HG03045 (cell line): ENCODE data around the gene FRYL.

Experiments used
- ATAC-seq: cut with Tn5 transposase; IDR thresholded peaks from one replicate; pipeline ENCODE4 v1.9.1; 2021; ENCODE audit warnings: mild to moderate bottlenecking, moderate library complexity; ENCODE audit not compliant: unreplicated experiment

The FRYL gene

DNA sequence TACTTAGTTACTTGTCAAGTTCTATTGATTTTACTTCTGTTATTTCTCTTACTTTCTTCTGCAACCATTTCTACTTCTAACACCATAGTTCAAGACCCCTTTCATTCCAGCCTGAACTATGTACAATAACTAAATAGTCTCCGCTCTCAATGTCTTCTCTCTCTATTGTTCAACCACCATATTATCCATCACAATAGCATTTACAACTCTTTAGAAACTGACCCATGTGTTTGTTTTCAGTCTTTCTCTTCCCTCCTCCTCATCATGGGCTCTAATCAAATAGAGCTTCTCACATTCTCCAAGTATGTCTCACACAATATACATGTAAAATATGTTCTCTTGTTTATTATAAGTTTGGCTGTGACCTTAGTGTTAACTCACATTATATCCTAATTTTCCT is 146.4 kb downstream of the FRYL start:
- no peak for ATAC-seq

DNA sequence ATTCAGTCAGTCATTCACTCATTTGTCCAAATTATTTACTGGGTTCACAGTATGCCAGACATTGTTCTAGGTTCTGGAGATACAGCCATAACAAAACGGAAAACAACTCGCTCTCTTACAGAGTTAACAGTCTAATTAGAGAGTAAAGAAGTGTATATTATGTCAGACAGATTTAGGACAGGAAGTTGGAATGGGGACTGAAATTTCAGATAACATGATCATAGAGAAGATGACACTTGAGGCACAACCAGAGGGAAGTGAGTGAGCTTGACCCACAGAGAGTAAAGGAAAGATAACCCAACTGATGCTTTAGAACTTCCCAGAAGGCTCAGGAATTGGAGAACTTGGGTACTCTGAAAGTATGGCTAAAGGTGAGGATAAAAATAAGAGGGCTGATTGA is 150.6 kb downstream of the FRYL start:
- no peak for ATAC-seq

DNA sequence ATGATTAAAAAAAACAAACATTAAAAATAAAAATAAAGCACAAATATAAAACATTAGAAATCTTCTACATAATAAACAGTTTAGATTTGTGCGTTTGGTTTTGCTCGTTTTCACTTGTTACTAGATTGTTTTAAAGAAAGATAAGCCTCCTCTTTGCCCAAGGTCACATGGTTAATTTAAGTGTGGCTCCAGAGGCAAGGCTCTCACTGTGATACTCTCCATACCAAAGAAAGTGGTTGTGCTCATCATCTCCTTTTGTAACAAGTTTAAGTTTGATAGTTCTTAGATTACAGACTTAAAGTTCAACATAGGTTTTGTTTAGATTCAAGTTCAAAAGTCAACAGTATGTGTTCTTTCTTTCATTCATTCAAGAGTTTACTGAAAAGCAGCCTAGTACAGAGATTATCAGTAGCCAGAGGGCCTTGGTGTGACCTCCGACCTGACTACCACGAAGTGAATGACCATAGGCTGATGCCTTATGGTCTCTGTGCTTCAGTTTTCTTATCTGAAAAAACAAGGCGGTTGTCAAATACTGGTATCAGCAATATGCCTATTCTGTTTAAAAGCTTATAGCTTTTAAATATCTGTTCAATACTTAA is 156.8 kb downstream of the FRYL start:
- ATAC-seq, result no peak

DNA sequence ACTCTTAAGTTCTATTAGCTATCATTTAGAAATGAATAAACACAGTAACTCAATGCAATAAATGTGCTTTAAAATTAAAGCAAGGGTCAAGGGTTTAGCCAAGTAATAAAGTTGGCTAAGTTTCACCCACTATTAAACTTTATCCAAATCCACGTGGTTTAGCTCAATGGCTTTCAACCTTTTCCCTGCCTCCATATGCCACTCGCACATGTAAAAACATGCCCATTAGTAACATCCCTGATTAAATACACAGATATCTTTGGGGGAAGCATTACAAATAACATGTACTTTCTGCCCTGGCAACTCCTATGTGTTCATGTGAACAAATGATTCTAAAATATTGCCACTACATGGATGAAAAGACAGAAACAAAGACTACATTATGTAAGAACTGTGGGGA is 159.2 kb downstream of the FRYL start:
- no peak for ATAC-seq

DNA sequence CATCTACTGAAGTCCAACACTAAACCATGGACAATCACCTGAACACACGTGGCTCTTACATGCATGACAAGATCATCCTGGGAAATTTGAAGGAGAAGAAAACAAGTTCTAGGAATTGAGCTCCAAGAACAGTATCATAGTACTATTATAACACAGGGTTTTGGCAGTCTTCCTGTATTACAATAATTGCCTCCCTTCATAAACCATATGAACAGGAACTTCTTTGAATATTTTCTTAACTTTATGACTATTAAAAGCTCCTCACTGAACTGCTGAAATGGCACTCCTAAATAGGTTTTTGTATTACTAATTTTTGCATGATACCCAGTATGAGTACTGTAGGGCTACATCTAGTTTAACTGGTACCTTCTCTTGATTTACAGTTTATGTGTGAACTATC is 160.0 kb downstream of the FRYL start:
- no peak for ATAC-seq

DNA sequence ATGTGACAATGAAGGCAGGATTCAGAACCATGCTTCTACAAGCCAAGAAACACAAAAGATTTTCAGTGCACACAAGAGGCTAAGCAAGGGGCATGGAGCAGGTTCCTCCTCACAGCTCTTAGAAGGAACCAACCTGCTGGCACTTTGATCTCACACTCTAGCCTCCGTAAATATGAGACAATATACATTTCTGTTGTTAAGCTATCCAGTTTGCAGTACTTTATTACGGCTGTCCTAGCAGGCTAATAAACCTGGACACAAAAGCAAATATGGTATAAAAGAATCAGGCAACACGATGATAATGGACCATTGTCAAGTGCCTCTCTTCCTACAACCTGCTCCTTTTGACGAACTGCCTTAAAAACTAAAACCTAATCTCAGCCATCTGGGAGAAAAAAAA is 175.6 kb downstream of the FRYL start:
- ATAC-seq, result no peak

DNA sequence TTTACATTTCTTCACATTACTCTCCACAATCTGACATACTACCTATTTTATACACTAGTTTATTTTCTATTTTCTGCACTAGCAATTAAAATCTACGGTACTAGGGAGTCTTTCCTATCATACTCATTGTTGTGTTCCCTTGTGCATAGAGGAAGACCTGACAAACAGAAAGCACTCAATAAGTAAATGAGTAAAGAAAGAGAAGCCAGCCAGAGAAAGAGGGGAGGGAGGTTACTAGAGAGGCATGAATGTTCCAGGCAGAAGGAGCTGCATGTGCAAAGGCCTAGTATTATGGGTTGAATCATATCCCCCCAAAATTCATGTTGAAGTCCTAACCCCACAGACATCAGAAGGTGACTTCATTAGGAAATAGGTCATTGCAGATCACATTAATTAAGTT is 176.0 kb downstream of the FRYL start:
- ATAC-seq, result no peak

DNA sequence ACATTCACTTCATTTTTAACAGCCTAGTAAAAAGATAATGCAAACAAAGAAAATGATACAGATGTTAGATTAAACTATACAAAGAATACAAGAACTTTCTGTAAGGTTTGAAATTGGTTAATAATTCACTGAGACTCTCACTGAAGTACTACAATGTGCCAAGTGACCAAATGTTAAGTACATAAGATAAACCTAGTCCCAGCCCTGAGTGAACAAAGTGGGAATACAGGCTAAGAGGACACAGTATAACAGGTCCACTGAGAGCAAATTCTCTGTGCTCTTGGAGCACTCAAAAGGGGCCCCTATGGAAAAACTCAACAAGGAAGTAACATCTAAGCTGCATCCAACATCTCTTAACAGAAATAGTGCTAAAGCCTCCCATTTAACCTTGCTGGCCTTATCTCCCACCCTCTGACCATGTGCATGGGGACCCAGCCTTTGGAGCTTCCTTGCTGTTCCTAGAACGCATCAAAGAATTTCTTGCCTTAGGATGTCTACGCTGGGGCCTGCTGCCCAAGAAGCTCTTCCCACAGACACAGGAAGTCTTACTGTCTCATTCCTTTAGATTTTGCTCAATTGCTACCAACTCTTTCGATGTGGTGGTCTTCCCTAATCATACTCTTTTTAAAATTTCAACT is 176.6 kb downstream of the FRYL start:
- no peak for ATAC-seq

DNA sequence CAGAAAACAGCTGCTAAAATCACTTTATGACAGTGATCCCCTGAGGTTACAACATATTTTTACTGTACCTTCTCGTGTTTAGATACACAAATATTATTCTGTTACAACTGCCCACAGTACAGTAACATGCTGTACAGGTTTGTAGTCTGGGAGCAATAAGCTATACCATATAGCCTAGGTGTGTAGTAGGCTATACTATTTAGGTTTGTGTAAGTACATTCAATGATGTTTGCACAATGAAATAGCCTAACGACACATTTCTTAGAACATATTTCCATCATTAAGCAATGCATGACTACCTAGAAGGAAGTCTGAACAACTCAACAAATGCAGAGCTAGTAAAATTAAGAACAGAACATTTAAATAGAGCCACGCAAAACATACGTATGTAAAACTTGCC is 177.3 kb downstream of the FRYL start:
- ATAC-seq, result no peak

DNA sequence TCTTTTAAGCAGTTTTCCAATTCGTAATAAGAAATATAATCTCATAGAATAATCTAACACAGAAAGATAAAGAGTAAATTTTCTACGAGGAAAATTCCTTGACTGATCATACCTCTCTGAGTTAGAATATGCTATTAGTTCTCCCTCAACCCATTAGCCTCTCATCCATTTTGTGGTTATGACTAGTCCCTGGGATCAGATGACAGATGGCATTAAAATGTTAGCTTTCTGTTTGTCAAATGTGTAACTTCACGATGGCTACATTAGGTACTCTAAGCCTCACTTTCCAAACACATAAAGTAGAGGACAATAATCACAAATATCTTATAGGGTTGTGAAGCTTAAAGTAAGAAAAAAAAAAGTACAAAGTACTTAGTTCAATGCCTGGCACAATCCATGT is 177.9 kb downstream of the FRYL start:
- ATAC-seq, result no peak

DNA sequence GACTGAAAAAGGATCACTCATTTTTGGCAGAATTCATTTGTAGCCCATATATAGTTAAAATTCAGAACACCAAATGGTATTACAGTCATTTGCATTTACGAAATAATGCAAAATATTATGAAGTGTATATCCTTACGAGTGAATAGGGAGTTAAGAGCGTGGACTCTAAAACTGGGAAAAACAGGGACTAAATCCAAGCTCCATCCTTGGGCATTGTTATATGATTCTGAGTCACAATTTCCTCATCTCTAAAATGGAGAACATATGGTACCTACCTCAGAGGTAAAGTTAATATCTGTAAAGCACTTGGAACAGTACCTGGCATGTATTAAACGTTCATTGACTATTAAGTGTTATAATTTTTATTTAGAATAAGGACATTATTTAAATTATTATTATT is 183.7 kb downstream of the FRYL start:
- ATAC-seq, result no peak

DNA sequence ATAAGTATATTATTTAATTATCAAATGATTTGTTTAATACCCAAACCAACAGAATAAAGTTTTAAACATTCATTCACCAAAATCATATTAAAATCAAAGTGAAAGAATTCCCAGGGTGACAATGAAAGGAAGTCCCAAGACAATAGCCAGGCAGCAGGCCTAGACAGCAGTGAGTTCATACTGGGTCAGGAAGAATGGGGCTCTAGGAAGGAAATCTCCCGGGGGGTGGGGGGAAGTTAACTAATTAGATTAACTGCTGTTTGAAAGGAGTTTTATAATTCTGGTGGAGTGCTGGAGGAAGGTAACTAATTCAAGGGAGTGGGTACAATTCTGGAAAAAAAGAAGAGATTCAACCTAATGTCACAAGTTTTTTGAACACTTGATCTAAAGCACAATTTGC is 185.9 kb downstream of the FRYL start:
- ATAC-seq, result no peak

DNA sequence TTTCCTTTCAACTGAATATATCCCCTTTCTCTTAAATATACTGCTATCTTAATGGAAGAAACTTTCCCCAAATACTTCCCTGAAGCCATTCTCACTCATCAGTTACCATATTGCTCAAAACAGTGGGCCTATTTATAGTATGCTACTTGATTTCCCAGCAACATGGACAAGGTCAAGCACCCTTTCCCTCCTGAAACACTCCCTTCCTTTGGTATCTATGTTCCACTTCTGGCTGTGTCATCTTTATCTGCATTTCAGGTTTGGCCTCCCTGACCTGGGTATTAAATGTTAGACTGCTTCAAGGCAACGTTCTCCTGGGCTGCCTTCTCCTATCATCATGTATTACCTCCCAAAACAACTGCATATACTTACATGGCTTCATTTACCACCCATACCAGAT is 188.7 kb downstream of the FRYL start:
- ATAC-seq, result no peak

DNA sequence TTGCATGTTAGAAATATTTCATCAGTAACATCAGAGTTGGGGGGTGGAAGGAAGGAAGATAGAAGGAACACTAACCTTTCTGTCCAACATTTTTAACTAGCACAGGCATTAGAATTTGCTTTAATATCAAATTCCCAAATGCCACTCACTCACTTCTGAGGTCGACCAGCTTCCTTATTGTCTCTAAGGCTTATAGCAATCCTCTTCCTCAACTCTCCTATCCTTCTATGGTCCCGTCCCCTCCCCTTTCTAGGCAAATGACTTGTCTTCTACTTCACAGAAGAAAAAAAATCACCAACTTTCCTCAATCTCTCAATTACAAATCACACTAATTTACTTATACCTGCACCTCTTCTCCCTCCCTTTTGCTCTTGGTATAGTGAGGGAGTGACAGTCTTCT is 189.2 kb downstream of the FRYL start:
- ATAC-seq, result no peak

DNA sequence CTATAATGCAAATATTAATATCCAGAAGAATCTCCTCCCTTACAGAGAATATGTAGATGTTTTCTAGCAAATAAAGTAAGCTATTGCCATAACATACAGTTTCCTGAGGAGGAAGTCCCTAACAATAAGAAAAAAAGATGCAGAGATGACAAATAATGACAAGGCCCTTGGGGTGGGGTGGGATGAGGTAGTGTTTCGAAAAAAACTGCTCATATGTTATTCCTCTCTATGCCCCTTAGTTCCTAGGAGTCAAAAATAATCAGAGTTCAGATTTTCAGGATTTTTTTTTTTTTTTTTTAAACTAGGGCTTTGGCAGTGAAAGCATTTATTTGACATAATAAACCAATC is 191.0 kb downstream of the FRYL start:
- ATAC-seq, result no peak

DNA sequence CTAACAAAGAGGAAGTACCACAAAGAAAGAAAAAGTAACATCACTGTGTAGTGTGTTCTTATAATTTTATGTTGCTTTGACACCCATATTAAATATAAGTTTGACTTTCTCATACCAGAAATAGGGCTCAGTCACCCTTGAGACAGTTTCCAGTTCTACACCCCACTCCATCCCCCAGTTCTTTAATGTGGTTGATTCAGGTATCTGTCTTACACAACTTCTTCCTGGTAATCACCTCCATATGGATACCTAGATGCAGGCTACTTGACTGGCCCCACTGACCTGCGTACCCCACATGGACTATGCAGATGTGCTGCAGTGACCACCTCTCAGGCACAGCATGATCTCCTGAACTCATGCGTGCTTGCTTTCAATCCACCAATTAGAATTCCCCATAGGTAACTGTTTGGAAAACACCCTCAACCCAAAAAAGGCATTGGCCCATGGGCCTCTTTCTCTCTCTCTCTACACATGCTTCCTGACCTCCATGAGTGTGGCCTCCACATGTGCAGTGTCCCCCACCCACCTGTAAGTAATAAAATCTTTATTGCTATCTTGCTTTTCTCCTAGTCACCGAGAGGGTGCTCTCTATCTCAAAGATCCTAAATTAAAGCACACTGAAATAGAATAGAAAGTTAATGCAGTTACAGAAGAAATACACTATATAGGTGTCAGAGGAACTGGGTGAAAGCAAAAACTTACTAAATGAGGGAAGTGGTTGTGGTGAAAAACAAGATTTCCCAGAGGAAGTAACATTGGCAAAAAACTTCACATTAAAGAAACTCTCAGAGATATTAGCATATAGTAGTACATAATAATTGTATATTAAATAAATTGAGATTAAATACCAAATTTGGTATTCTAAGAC is 191.6 kb downstream of the FRYL start:
- no peak for ATAC-seq

DNA sequence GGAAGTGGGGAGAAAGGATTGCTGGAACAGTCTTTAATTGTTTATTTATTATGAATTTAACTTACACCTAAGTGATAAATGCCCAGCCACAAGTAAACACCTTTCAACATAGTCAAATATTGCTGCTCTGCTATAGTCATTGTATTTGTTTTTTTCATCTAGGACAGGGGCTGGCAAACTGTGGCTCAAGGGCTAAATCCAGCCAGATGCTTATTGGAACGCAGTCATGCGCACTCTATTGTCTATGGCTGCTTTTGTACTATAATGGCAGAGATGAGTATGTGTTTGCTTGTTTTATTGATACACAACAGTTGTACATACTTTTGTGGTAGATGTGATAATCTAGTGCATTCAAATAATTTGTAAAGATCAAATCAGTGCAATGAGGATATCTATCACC is 194.7 kb downstream of the FRYL start:
- no peak for ATAC-seq

DNA sequence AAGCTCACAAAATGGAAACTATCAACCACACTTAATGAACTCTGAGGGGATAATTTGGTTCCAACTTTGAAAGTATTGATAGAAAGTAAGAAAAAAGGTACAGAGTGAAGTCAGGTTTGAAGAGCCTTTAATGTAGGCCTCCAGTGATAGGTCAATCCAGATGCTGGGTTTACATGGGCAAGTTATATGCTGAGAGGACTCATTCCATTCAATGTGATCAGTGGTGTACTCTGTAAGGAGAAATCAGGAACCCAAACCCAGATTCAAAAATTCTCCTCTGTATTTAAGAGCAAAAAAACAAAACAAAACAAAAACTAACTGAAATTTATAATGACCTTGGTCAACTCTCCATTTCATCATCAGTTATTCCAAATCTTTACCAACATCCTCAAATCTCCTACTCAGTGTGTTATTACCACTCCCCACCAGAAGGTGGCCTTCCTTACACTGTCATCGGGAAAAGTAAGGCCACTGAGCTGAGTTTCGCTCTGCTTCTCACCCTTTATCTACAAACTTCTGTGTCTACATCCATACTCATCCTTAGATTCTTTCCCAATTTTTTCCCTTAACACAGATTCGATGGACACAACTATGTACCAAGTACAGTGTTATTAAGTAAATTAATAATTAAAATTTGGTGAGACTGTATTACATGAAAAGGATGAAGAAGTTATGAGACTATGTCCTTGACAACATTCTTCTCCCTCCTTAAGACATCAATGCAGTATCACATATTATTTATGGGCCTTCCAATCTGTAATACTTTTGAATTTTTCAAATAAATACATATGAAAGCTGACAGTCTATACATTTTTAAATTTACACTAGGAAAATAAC is 201.7 kb downstream of the FRYL start:
- peak; percentile 72 for ATAC-seq

DNA sequence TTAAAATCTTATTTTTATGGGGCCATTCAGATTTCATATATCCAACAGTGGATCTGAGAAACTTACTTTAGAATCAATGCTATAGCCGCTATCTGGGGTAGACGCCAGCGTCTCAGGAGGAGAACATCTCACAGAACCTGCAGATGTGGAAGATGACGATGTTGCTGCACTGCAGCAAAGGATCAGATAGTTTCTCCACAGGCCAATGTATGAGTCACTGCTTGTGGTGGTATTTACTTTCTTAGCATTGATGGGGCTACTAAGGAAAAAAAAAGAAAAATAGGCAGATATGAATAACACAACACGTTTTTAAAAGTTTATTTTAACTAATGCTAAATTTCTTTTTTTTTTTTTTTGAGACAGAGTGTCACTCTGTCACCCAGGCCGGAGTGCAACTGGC is 204.1 kb downstream of the FRYL start:
- no peak for ATAC-seq

DNA sequence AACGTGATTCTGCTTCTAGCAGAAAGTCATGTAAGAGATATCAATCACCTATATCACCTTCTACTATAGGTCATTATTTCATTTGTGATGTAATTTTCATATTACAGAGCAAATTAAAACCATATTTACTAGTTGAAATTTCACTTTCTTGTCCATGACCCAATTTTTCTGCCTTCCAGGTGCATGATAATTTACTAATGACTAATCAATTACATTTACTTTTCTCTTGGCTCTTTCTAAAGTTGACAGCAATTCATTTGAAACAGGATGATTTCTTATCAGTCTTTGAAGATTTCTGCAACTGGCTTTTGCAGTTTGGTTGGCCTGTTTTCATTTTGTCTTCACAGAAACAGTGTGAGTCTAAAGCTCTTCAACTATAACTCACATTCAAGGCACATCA is 208.6 kb downstream of the FRYL start:
- ATAC-seq, result no peak

DNA sequence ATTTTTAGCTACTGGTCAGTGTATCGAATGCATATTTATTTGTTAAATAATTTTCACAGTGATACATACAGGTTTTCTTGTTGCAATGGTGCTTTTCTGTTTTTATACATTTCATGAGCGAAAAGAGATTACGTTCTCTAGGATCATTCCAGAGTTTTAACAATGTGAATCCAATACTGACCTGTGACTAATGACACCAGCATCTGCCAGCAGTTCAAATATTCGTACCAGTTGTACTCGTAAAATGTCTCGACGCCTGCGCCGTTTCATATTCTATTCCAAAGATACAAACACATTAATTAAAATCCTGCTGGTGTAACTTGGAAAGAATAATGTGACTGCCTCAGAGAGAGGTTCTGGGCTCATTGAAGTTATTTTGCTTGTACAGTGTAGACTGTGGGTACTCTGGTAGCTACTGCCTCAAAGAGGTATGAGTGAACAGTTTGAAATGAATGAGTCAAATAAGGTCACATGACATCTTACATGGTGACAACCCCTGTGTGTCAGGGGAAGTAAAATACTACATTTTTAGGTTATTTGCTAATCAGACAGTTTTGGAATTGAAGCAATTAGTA is 209.3 kb downstream of the FRYL start:
- ATAC-seq, result no peak
